Ectodermal cell (in vitro differentiated cells): ENCODE results near the gene TNFRSF25.
"Not testable (repeated sequence)": the region's sequence is repeated elsewhere in the genome, so short reads cannot be mapped to it uniquely, and the experiment has no call there.

Experiments
- H3K27ac ChIP-seq: 2 replicates; pipeline ENCODE4 v1.7.0; 2013; ENCODE audit warnings: mild to moderate bottlenecking, low read depth, low read length; ENCODE audit not compliant: insufficient read depth, poor library complexity, severe bottlenecking
- H3K27me3 ChIP-seq: 2 replicates; pipeline ENCODE4 v1.7.0; 2013; ENCODE audit warnings: mild to moderate bottlenecking, low read length; ENCODE audit not compliant: insufficient read depth, control insufficient read depth, poor library complexity, severe bottlenecking
- H3K36me3 ChIP-seq: one replicate; pipeline ENCODE4 v1.7.0; 2013; ENCODE audit warnings: low read length; ENCODE audit not compliant: control insufficient read depth, insufficient read depth
- H3K4me1 ChIP-seq: one replicate; pipeline ENCODE4 v1.7.0; 2013; ENCODE audit warnings: low read length; ENCODE audit not compliant: control insufficient read depth, insufficient read depth
- H3K4me3 ChIP-seq: 2 replicates; pipeline ENCODE4 v1.7.0; 2013; ENCODE audit warnings: low read depth, low read length, control low read depth; ENCODE audit not compliant: insufficient read depth
- H3K9me3 ChIP-seq: 2 replicates; pipeline ENCODE4 v1.7.0; 2013; ENCODE audit warnings: mild to moderate bottlenecking, low read length, moderate library complexity; ENCODE audit not compliant: control insufficient read depth
- WGBS, 2 experiments: methylation state at CpG; one replicate each; pipeline ENCODE4 v1.1.7; 2013; ENCODE audit warnings: missing lambda C conversion rate in 2 of 2; 5-methylcytosine and 5-hydroxymethylcytosine counted together

TNFRSF25 gene

DNA sequence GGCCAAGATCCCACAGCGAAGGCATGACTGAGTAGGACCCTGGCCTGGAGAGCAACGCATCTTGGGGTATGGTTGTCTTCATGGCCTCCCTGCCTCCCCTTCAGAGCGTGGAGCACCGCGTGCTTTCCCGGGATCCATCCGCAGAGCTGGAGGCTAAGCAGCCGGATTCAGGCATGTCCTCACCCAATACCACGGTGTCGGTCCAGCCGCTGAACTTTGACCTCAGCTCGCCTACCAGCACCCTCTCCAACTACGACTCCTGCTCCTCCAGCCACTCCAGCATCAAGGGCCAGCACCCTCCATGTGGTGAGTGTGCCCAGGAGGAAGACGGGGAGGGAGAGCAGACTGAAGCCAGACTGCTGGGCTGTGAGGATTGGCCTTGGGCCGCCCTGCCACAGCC lies 21.6 kb downstream of the TNFRSF25 start:
- Histone ChIP-seq H3K36me3 (no peaks in the 10 kb centered on the region), H3K4me1 (peaks cover 17% of the 10 kb centered on the region), H3K4me3 (no peak overlapping the region), H3K27ac (no peak overlapping the region), H3K9me3 (no peaks in the 10 kb centered on the region), H3K27me3 (peaks cover 52% of the 10 kb centered on the region)
- 92 to 93% methylated on average over 15 of the region's 15 CpGs for WGBS, 2 experiments

DNA sequence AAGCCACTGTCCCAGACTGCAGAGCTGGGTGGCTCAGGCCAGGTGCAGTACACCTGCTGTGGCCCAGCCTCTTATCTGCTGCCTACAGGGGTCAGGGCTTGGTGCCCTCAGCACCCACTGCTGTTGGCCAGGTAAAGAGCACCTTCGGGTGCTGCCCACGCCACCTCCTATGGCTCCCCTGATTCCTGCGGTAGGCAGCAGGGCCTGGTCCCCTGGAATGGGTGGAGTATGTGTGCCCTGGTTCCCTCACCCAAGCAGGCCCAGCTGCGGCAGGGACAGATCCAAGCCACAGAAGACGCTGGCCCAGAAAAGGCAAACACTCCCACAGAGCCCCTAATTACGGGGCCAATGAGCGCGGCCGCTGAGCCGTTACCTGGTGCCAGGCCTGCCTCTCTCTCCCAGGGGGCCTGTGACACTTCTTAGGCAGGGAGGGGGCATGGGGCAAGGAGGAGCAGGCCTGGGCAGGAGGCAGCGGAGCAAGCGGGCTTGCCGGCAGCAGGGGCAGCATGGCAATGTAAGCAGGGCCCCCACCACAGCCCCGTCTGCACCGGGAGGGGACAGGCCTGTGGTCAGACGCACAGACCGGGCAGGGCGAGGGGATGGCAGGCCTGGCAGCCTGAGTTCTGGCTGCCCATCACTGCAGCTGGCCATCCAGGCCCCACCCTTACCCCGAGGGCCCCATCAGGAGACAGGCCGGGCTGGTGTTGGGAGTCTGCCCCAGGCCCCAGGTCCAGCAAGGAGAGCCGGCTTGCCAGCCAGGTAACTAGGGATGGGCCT lies 22.4 kb downstream of the TNFRSF25 start:
- H3K27ac ChIP-seq = no peak overlapping the region
- H3K27me3 ChIP-seq = peaks cover 47% of the 10 kb centered on the region
- no peaks in the 10 kb centered on the region for H3K36me3 ChIP-seq
- WGBS, 2 experiments = 88 to 90% methylated on average over 21 of the region's 21 CpGs
- H3K9me3 ChIP-seq = no peaks in the 10 kb centered on the region
- H3K4me3 ChIP-seq = no peak overlapping the region
- H3K4me1 ChIP-seq = peaks cover 14% of the 10 kb centered on the region

DNA sequence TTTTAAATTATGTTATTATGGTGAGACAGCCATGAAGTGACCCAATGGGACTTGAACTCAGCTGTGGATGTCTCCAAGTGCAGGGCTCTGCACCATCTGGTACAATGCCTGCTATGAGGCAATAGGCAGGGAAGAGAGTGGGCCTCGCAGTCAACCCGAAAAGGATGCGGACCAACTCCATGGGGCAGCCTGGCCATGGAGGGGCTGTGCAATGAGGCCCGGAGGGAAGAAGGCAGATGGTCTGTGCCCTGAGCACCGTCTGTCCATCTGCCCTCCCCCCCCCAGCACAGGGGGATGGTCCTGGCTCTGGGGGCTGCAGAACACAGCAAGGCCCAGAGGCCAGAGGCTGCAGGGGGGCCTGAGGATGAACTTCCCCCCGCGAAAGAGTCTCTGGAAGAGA lies 24.4 kb downstream of the TNFRSF25 start:
- Histone ChIP-seq H3K4me3 (no peak overlapping the region), H3K4me1 (peaks cover 8% of the 10 kb centered on the region), H3K27me3 (peaks cover 27% of the 10 kb centered on the region), H3K9me3 (no peaks in the 10 kb centered on the region), H3K36me3 (no peaks in the 10 kb centered on the region), H3K27ac (no peak overlapping the region)
- 69 to 71% methylated on average over 7 of the region's 7 CpGs for WGBS, 2 experiments

DNA sequence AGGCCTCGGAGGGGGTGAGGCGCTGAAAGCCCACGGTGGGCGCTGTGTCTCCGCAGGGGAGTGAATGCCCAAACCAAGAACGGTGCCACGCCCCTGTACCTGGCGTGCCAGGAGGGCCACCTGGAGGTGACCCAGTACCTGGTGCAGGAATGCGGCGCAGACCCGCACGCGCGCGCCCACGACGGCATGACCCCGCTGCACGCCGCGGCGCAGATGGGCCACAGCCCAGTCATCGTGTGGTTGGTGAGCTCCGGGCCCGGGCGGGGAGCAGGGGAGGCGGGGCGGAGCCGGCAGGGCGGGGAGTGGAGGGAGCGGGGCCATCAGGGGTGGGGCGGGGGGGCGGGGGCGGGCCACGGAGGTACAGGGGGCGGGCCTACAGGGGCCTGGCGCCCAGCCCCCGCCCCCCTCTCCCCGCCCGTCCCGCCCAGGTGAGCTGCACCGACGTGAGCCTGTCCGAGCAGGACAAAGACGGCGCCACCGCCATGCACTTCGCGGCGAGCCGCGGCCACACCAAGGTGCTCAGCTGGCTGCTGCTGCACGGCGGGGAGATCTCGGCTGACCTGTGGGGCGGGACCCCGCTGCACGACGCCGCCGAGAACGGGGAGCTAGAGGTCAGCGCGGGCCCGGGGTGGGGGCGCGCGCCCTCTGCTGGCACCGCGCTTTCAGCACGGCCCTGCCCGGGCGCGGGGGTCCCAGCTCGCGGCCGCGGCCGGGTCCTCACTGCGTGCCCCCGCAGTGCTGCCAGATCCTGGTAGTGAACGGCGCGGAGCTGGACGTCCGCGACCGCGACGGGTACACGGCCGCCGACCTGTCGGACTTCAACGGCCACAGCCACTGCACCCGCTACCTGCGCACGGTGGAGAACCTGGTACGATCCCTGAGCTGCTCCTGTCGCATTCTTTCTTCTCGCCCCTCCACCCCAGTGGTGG lies 25.5 kb downstream of the TNFRSF25 start:
- no peaks in the 10 kb centered on the region for H3K9me3 ChIP-seq
- H3K27me3 ChIP-seq = peaks cover 26% of the 10 kb centered on the region
- H3K27ac ChIP-seq = no peak overlapping the region
- peak overlapping the region; percentile 19 for H3K4me3 ChIP-seq
- H3K4me1 ChIP-seq = no peaks in the 10 kb centered on the region
- no peaks in the 10 kb centered on the region for H3K36me3 ChIP-seq
- 10 to 11% methylated on average over 89 to 101 of the region's 101 CpGs for WGBS, 2 experiments

DNA sequence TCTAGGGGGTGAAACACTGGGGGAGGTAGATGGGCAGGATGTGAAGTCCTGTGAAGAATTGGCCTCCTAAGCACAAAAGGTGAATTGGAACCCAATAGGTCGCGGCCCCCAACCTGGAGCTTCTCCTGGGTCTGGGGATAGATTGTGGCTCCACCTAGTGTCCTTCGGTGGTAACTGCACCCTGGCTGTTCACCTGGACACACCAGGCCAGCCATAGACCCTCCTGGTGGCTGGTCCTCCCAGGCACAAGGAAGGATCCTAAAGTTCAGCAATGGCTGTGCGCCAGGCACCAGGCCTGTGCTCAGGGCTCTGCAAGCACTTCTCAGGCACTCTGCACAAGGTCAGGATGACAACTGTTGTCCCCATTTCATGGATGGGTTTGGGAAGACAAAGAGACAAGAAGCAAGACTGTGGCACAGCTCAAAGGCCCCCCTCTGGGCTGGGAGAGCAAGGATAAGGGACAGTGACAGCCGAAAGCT lies 27.9 kb downstream of the TNFRSF25 start:
- no peak overlapping the region for H3K4me3 ChIP-seq
- H3K36me3 ChIP-seq = no peaks in the 10 kb centered on the region
- no peak overlapping the region for H3K27ac ChIP-seq
- no peaks in the 10 kb centered on the region for H3K4me1 ChIP-seq
- H3K9me3 ChIP-seq = no peaks in the 10 kb centered on the region
- 28 to 29% methylated on average over 5 of the region's 5 CpGs for WGBS, 2 experiments
- H3K27me3 ChIP-seq = peaks cover 26% of the 10 kb centered on the region

DNA sequence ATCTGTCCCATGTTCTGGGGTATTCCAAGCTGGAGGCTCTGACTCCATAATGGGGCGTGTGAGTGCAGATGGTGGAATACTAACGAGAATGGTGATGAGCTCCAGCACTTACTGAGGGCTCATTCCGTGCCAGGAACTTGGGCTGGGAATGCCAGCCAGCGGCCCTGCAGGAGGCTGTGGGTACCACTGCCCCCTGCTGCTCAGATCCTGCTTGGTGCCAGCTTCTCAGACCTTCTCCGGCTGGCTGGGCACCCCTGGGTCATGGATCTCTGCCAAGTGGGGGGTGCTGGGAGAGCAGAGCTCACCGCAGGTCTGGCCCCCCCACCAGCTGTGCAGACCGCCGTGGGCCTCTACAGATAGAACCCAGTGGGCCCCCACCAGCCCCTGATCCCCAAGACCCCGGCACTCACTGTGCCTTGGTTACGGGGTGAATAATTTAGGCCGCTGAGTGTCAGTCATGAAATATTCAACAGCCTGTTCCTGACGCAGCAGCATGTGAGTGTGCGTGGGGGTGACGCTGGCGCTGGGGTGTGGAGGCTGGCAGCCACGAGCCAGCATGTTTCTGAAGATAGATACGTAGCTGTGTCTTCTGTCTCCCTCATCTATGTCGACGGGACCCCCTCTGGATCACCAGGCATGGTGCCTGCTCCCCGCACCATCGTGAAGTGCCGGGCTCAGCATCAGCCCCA lies 28.8 kb downstream of the TNFRSF25 start:
- H3K4me1 ChIP-seq, H3K27ac ChIP-seq, H3K4me3 ChIP-seq, H3K9me3 ChIP-seq, H3K36me3 ChIP-seq: not testable (repeated sequence)
- WGBS, 2 experiments = 88 to 89% methylated on average over 22 of the region's 22 CpGs
- H3K27me3 ChIP-seq = peaks cover 26% of the 10 kb centered on the region

DNA sequence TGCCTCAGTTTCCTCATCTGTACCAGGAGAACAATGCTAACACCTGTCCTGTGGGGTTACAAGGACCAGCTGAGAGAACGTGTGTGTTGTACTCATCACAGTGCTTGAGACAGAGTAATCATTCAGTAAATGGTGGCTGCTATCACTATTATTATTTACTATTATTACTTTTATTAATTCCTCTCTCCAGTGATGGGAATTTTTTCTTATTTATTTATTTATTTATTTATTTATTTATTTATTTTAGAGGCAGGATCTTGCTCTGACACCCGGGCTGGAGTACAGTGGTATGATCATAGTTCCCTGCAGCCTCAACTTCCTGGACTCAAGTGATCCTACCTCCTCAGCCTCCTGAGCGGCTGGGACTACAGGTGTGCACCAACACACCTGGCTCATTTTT lies 29.7 kb downstream of the TNFRSF25 start:
- not testable (repeated sequence) for H3K4me1 ChIP-seq, H3K36me3 ChIP-seq, H3K9me3 ChIP-seq, H3K27ac ChIP-seq, H3K4me3 ChIP-seq
- peaks cover 20% of the 10 kb centered on the region for H3K27me3 ChIP-seq
- 93 to 94% methylated on average over 3 of the region's 3 CpGs for WGBS, 2 experiments

DNA sequence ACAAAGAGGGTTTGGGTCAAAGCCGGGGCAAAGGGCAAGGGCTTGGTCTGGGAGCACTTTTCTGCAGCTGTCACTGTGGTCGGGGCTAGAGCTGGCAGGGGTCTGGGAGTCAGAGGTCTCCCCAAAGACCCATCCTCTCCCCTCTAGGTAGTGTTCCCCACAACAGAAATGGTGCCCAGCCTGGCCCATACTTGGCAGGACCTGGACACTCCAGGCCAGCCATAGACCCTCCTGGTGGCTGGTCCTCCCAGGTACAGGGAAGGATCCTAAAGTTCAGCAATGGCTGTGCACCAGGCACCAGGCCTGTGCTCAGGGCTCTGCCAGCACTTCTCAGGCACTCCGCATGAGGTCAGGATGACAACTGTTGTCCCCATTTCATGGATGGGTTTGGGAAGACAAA lies 30.4 kb downstream of the TNFRSF25 start:
- Histone ChIP-seq H3K4me1 (no peaks in the 10 kb centered on the region), H3K36me3 (no peaks in the 10 kb centered on the region)

DNA sequence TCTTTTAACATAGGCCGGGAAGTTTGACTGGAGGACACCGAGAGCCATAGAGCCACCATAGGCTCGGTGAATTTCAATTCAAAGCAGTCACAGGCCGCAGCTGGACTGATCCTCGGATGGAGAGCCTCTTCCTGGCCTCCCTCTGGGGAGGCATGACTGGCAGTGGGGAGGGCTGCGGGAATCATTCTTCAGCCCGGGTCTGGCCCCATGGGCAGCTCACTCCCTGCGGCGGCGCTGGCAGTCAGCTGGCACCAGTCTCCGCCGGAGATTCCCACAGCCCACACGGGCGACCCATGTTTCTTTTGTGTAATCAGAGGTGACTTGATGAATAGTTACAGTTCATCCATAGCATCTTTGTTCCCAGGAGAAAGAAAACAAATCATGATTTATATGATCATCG lies 30.8 kb downstream of the TNFRSF25 start:
- Histone ChIP-seq H3K36me3 (no peaks in the 10 kb centered on the region), H3K4me3 (no peak overlapping the region), H3K9me3 (no peaks in the 10 kb centered on the region), H3K4me1 (peaks cover 3% of the 10 kb centered on the region), H3K27ac (no peak overlapping the region), H3K27me3 (peaks cover 11% of the 10 kb centered on the region)
- 90 to 93% methylated on average over 14 to 15 of the region's 15 CpGs for WGBS, 2 experiments

More for the DNA sequence above, 30.4 kb downstream of the TNFRSF25 start:
- Histone ChIP-seq H3K27ac (no peak overlapping the region), H3K9me3 (no peaks in the 10 kb centered on the region), H3K4me3 (no peak overlapping the region), H3K27me3 (peaks cover 13% of the 10 kb centered on the region)
- WGBS, 2 experiments = 95 to 98% methylated on average over 3 of the region's 3 CpGs

DNA sequence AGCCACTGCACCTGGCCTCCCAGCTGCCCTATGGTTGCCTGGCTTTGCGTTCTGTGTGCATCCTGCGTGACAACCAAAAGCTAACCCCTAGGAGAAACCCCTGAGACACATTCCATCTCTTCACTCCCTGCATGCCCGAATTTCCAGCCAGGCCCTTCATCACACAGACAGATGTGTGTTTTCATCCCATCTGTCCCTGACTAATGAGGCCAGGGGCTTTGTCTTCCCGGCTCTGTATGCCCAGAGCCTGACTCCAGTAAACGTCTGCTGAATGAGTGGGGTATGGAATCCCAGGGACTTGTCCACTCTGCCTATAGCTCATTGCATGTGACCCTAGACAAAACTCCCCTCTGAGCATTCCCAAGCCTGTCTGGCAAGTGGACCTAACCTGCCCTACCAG lies 31.8 kb downstream of the TNFRSF25 start:
- Histone ChIP-seq H3K4me1 (peaks cover 9% of the 10 kb centered on the region), H3K27ac (no peak overlapping the region), H3K36me3 (no peaks in the 10 kb centered on the region), H3K27me3 (peaks cover 1% of the 10 kb centered on the region), H3K4me3 (no peak overlapping the region), H3K9me3 (no peaks in the 10 kb centered on the region)
- 89 to 94% methylated on average over 5 of the region's 5 CpGs for WGBS, 2 experiments
